ENCODE measurements around the gene MTIF2.

DNA sequence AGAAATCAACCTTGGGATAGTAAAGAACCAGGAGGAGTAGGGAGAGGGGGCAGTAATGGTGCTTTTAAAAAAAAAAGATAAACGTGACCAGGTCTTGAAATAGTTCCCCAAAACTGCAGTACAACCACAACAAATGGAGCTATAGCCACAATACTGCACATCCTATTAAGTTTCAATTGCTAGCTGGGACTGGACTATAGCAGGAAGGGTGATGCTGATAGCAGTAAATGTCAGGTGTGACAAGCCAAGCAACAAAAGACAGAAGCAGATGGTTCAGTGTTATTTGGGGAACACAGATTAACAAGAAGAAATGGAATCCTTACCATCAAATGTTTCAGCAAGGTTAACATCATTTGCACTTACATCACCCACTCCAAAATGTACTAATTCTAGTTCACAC lies 26.4 kb downstream of the MTIF2 start:
- TF ChIP-seq, protein P1, sequence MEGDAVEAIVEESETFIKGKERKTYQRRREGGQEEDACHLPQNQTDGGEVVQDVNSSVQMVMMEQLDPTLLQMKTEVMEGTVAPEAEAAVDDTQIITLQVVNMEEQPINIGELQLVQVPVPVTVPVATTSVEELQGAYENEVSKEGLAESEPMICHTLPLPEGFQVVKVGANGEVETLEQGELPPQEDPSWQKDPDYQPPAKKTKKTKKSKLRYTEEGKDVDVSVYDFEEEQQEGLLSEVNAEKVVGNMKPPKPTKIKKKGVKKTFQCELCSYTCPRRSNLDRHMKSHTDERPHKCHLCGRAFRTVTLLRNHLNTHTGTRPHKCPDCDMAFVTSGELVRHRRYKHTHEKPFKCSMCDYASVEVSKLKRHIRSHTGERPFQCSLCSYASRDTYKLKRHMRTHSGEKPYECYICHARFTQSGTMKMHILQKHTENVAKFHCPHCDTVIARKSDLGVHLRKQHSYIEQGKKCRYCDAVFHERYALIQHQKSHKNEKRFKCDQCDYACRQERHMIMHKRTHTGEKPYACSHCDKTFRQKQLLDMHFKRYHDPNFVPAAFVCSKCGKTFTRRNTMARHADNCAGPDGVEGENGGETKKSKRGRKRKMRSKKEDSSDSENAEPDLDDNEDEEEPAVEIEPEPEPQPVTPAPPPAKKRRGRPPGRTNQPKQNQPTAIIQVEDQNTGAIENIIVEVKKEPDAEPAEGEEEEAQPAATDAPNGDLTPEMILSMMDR (IDR thresholded peaks at IDR 0.05; ENCODE audit: extremely low read depth in 1 of 2, insufficient read depth in 1 of 2, low read depth in 1 of 2, low read length in 2 of 2): no peak
- TF ChIP-seq JUN (IDR thresholded peaks at IDR 0.05; ENCODE audit: borderline replicate concordance, insufficient read depth, insufficient read length, low read depth) (no peak), POLR2AphosphoS5 (IDR thresholded peaks at IDR 0.05; ENCODE audit: insufficient read depth, low read depth, low read length) (no peak), EZH2 (IDR thresholded peaks at IDR 0.05; ENCODE audit: borderline replicate concordance, low read depth, low read length, severe bottlenecking) (no peak), POLR2A (IDR thresholded peaks at IDR 0.05; ENCODE audit: low read depth, low read length) (no peak), MYC (IDR thresholded peaks at IDR 0.05; ENCODE audit: low read depth, low read length) (no peak), FOS (IDR thresholded peaks at IDR 0.05; ENCODE audit: borderline replicate concordance, insufficient read depth, low read length) (no peak), GATA2 (IDR thresholded peaks at IDR 0.05; ENCODE audit: insufficient read depth, insufficient read length, low read depth, low read length) (no peak)
- TF ChIP-seq, protein P2, sequence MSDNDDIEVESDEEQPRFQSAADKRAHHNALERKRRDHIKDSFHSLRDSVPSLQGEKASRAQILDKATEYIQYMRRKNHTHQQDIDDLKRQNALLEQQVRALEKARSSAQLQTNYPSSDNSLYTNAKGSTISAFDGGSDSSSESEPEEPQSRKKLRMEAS (IDR thresholded peaks at IDR 0.05; ENCODE audit: insufficient read depth, insufficient read length): no peak
